Thyroid gland (tissue), 4 donors: ENCODE data around the gene SERPINB2. TPM values are rescaled to one million over a fixed set of nuclear protein-coding genes. Genes with fewer than 3 reads are reported as not detected.

Experiments used
- DNase-seq, 2 donors: peaks; one replicate each; pipeline ENCODE4 v3.0.0-alpha.2; 2019
- H3K27ac ChIP-seq, 3 donors: fragments of 200-600 bp; sonication (generic); 1 replicate in 2 of 3; 2 replicates in 1 of 3; pipeline ENCODE4 v1.5.1; 2016 to 2019; ENCODE audit warnings: mild to moderate bottlenecking in 1 of 3, moderate library complexity in 1 of 3
- H3K27me3 ChIP-seq: fragments of 200-600 bp; sonication (generic); one replicate; pipeline ENCODE4 v1.5.1; 2019
- H3K36me3 ChIP-seq, 2 donors: fragments of 200-600 bp; sonication (generic); one replicate each; pipeline ENCODE4 v1.5.1; 2016 to 2019
- H3K4me1 ChIP-seq, 2 donors: fragments of 200-600 bp; sonication (generic); one replicate each; pipeline ENCODE4 v1.5.1; 2017 to 2019
- H3K4me3 ChIP-seq, 3 donors: fragments of 200-600 bp; sonication (generic); replicated peaks in 1 of 3; 1 replicate in 2 of 3; 2 replicates in 1 of 3; pipeline ENCODE4 v1.5.1; 2016; ENCODE audit warnings: mild to moderate bottlenecking in 1 of 3
- H3K9me3 ChIP-seq: fragments of 200-600 bp; sonication (generic); one replicate; pipeline ENCODE4 v1.5.1; 2017
- CTCF ChIP-seq, 6 experiments: fragments of 200-600 bp in 3 of 6; fragments of 450-650 bp in 3 of 6; sonication (generic) in 3 of 6; IDR thresholded peaks; one replicate each; pipeline ENCODE4 v1.5.1; 2016 to 2019; ENCODE audit warnings: antibody characterized with exemption in 6 of 6, mild to moderate bottlenecking in 2 of 6, inconsistent platforms in 1 of 6, moderate library complexity in 1 of 6
- POLR2A ChIP-seq, 2 donors: fragments of 450-650 bp; IDR thresholded peaks; one replicate each; pipeline ENCODE4 v1.6.1; 2017; ENCODE audit warnings: antibody characterized with exemption in 2 of 2, mild to moderate bottlenecking in 2 of 2, moderate library complexity in 1 of 2
- WGBS, 2 donors: methylation state at CpG; one replicate each; pipeline ENCODE4 v1.1.5; 2017; 5-methylcytosine and 5-hydroxymethylcytosine counted together
- intact Hi-C: fragments of 100-400 bp; cut with DNase I; formaldehyde crosslinking; loops from one replicate; pipeline ENCODE4 v1.15.1; 2023
- total RNA-seq, 4 donors: library from RNA; depleted of rRNA; stranded (reverse); fragments of >200 nt; gene quantifications; one replicate each; pipeline ENCODE4 v1.2.3, GENCODE V29; 2016

The SERPINB2 gene
- total RNA-seq, 4 donors from 2014 or later, result 0.22 to 0.67 TPM; not detected in 2

DNA sequence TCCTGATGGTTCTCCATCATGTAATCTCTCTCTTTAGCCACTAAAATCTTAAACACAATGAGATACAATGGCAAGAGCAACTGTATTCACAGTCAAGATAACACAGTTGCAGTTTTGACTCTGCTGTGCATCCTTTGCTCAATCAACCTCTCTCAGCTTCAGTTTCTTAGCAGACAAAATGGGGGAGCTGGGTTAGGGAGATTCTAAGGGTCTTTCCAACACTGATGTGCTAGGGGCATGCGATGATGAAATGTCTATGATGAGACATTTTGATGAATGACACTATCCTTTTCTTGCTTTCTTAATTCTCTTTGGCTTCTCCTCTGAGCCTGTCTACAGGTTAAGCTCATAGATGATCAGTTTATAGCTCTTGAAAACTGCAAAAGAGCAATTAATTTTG is 21.4 kb downstream of the SERPINB2 start:
- no peaks in the 10 kb centered on the region for H3K36me3 ChIP-seq
- TF ChIP-seq POLR2A (IDR thresholded peaks at IDR 0.05) (no peak), CTCF (IDR thresholded peaks at IDR 0.05) (no peak)
- WGBS, 2 donors, result 96 to 98% methylated on average over 1 of the region's 1 CpG

DNA sequence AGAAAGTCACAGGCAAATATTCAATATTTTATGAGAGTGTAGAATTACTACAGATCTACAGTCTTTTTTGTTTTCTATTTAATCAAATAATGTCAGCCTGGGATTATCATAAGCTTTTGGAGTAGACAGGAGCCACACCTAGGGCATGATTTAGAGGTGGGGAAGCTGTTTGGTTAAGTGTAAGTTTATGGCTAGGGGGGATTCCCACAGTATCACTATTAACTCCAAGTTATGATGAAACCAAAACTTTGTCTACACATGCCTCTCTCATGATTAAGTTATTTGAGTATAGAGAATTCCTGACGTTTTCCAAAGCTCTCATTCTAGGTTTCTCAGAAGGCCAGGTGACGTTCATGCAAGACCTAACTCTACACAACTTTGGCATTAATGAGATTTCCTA is 22.4 kb downstream of the SERPINB2 start:
- DNase-seq, result no peak
- intact Hi-C loops, result no loop called here
- Histone ChIP-seq H3K27me3 (no peaks in the 10 kb centered on the region), H3K27ac (no peak overlapping the region), H3K9me3 (no peaks in the 10 kb centered on the region), H3K4me3 (no peak overlapping the region), H3K36me3 (no peaks in the 10 kb centered on the region), H3K4me1 (no peaks in the 10 kb centered on the region)
- no peak for TF ChIP-seq POLR2A (IDR thresholded peaks at IDR 0.05)
- no peak for TF ChIP-seq CTCF (IDR thresholded peaks at IDR 0.05)
- 73 to 87% methylated on average over 2 of the region's 2 CpGs for WGBS, 2 donors

More for the DNA sequence above, 21.4 kb downstream of the SERPINB2 start:
- Histone ChIP-seq H3K27ac (no peak overlapping the region), H3K27me3 (no peaks in the 10 kb centered on the region), H3K4me1 (no peaks in the 10 kb centered on the region), H3K4me3 (no peak overlapping the region), H3K9me3 (no peaks in the 10 kb centered on the region)
- intact Hi-C loops, result no loop called here
- no peak for DNase-seq

DNA sequence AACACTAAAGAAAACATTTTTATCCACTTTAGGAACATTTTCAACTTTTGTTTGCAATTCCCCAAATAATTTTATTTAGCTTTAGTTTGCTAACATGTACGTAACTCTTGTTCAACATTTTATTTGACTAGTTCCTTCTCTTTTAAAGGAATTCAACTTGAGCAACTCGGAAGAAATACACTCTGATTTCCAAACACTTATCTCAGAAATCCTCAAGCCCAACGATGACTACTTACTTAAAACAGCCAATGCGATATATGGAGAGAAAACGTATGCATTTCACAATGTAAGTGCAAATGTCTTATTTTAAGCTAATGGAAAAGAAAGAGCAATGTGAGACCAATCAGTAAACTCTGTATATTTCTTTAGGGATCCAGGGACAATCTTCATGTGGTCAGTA is 30.3 kb downstream of the SERPINB2 start:
- Histone ChIP-seq H3K27ac (no peak overlapping the region), H3K4me1 (no peaks in the 10 kb centered on the region), H3K27me3 (no peaks in the 10 kb centered on the region), H3K9me3 (no peaks in the 10 kb centered on the region), H3K4me3 (no peak overlapping the region), H3K36me3 (no peaks in the 10 kb centered on the region)
- intact Hi-C loops, result no loop called here
- WGBS, 2 donors, result 53 to 59% methylated on average over 5 of the region's 5 CpGs
- DNase-seq, result no peak
- TF ChIP-seq POLR2A (IDR thresholded peaks at IDR 0.05) (no peak), CTCF (IDR thresholded peaks at IDR 0.05) (no peak)

DNA sequence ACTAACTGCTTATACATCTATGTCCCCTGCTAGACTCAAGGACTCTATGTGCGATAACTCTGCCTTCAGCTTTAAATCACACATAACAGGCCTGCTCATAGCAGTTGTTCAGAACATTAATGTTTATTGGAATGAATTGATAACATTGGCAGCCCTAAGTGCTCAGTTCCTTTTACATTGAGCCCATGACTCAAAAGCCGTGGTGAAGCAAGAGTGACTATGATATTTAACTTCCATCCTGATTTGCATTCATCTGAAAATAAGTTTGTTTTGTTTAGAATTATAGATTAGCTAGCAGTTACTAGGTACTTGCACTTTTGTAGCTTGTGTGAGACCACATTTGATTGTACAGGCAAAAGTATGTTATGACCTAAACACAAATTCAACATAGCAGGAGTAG is 34.5 kb downstream of the SERPINB2 start:
- Histone ChIP-seq H3K4me1 (no peaks in the 10 kb centered on the region), H3K4me3 (no peak overlapping the region), H3K27me3 (no peaks in the 10 kb centered on the region), H3K9me3 (no peaks in the 10 kb centered on the region), H3K27ac (no peak overlapping the region), H3K36me3 (no peaks in the 10 kb centered on the region)
- intact Hi-C loops, result no loop called here
- TF ChIP-seq POLR2A (IDR thresholded peaks at IDR 0.05) (no peak), CTCF (IDR thresholded peaks at IDR 0.05) (no peak)
- WGBS, 2 donors, result 88 to 90% methylated on average over 2 of the region's 2 CpGs
- DNase-seq, result no peak

- no peaks in the 10 kb centered on the region for H3K4me1 ChIP-seq
- no peaks in the 10 kb centered on the region for H3K36me3 ChIP-seq
- intact Hi-C loops, result no loop called here
- H3K27me3 ChIP-seq, result no peaks in the 10 kb centered on the region
- no peak for TF ChIP-seq POLR2A (IDR thresholded peaks at IDR 0.05)
- no peak for TF ChIP-seq CTCF (IDR thresholded peaks at IDR 0.05)
- no peak for DNase-seq
- H3K27ac ChIP-seq, result no peak overlapping the region
- H3K4me3 ChIP-seq, result no peak overlapping the region
- WGBS, 2 donors, result 71 to 83% methylated on average over 1 of the region's 1 CpG
- H3K9me3 ChIP-seq, result no peaks in the 10 kb centered on the region
Measured at GRCh38 chr18:63924551-63924950, 37.0 kb downstream of the SERPINB2 start.
